Activated naive CD8-positive, alpha-beta T cell treated with anti-CD3 and anti-CD28 coated beads, Interleukin-2, amount 10 ng/mL, durations not matched to agents 7 days and 5 days (primary cell): ENCODE measurements around the gene GGCX. TPM values are rescaled to one million over a fixed set of nuclear protein-coding genes. Genes with fewer than 3 reads are reported as not detected.
"Not testable (repeated sequence)": the region's sequence is repeated elsewhere in the genome, so short reads cannot be mapped to it uniquely, and the experiment has no call there.

Experiments used
- ATAC-seq: fragments of 150-1000 bp; cut with Tn5 transposase; one replicate; pipeline ENCODE4 v1.10.0; 2021; ENCODE audit warnings: low read depth, moderate library complexity
- POLR2A ChIA-PET: fragments of 350-600 bp; sonication (Branson Sonifier 250); formaldehyde crosslinking; loops from one replicate; lab custom pipeline; 2021; ENCODE audit warnings: antibody characterized with exemption; lab: Charles Lee
- DNase-seq: peaks from one replicate; pipeline ENCODE4 v3.0.0; 2021
- H3K27ac Mint-ChIP-seq: one replicate; pipeline ENCODE4 v1.8.0; 2022; ENCODE audit warnings: mild to moderate bottlenecking, mixed read lengths
- H3K27me3 Mint-ChIP-seq: one replicate; pipeline ENCODE4 v1.8.0; 2022; ENCODE audit warnings: mild to moderate bottlenecking, moderate library complexity, mixed read lengths
- H3K36me3 Mint-ChIP-seq: one replicate; pipeline ENCODE4 v1.8.0; 2021; ENCODE audit warnings: mild to moderate bottlenecking, mixed read lengths
- H3K4me1 Mint-ChIP-seq: one replicate; pipeline ENCODE4 v1.8.0; 2021; ENCODE audit warnings: mixed read lengths
- H3K4me3 Mint-ChIP-seq: one replicate; pipeline ENCODE4 v1.8.0; 2022; ENCODE audit warnings: mild to moderate bottlenecking, moderate library complexity, mixed read lengths
- H3K9me3 Mint-ChIP-seq: one replicate; pipeline ENCODE4 v1.8.0; 2021; ENCODE audit warnings: mixed read lengths
- total RNA-seq, 2 experiments: library from RNA; stranded (reverse); gene quantifications; one replicate each; pipeline ENCODE4 v1.2.3, GENCODE V29; 2021

The GGCX gene
- total RNA-seq, 2 experiments from 2014 or later: 24.8 to 26.8 TPM

DNA sequence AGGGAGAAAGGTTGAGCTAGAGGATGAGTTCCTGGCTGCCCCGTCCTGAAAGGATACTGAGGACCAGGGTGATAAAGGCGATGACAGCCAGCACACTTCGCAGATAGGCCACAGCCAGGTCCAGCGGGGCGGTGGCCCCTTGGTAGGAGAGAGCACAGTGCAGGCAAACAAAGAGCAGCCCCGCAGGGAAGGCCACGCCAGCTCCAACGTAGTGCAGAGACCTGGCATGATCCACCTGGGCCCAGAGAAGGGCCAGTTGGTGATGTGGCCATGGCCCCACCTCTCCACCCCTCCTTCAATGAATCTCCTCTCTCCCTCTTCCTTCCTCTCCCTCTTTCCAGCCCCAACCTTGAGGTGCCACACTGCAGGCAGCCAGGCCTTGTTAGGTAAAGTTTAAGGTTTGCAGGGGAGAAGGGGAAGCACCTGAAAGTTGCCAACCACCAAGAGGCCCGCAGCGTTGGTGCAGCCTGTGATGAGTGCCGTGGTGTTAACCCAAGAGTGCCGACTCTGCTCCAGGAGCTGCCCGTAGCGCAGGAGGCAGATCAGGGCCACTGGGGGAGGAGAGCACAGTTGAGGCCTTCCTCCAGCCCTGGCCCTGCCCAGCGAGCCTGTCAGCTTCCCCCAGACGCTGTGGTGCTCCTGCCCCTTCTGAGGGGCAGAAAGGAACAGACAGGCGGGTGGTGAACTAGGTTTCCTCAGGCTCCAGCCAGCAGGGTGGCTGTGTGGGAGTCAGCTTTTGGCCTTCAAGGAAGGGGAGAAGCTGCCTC is 38.4 kb upstream of the GGCX start:
- no peak overlapping the region for H3K4me3 Mint-ChIP-seq
- DNase-seq (no peak), ATAC-seq (no peak)
- POLR2A ChIA-PET: interaction anchor here (0.8 to 1.3 kb wide), 2 partner anchors 16 to 38 kb away, joined by 3 read pairs; partner anchors contain the start of gene GGCX
- H3K27ac Mint-ChIP-seq: no peak overlapping the region
- no peaks in the 10 kb centered on the region for H3K9me3 Mint-ChIP-seq
- H3K36me3 Mint-ChIP-seq: peaks cover 6% of the 10 kb centered on the region
- peaks cover 25% of the 10 kb centered on the region for H3K4me1 Mint-ChIP-seq
- H3K27me3 Mint-ChIP-seq: no peaks in the 10 kb centered on the region

DNA sequence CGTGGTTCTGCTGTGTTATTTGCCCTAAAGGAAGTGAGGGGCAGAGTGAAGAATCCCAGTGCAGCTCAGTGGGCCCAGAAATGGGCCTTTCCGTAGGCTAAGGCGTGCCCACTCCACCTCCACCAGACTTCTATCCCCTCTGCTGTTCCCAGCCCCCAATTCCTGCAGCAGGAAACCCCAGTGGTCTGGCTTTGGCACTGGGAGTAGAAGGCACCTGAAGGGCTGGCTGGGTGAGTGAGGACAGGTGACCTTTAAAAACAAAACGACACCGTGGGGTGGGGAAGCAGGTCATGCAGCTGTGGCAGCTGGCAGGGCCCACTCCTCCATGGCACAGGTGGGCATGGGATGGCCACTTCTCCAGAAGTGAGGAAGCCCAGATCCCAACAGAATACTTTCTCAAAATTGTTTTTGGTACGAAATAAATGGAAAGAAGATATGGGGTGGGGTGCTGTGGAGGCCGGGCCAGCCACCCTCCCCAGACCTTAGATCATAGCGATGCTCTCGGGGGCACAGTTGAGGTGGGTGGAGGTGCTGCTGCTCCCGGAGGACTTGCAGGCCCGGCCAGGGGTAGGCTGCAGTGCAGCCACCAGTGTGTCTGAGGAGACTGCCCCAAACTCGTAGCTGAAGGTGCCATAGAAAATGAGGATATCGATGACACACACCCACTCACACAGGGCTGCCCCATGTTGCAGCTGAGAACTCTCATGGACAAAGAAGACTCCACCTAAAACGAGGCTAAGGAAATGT is 37.5 kb upstream of the GGCX start:
- ATAC-seq (no peak), DNase-seq (no peak)
- Mint-ChIP-seq H3K4me1 (peaks cover 32% of the 10 kb centered on the region), H3K9me3 (no peaks in the 10 kb centered on the region), H3K27me3 (no peaks in the 10 kb centered on the region), H3K27ac (no peak overlapping the region), H3K4me3 (no peak overlapping the region), H3K36me3 (peaks cover 6% of the 10 kb centered on the region)
- POLR2A ChIA-PET: no interaction called here

DNA sequence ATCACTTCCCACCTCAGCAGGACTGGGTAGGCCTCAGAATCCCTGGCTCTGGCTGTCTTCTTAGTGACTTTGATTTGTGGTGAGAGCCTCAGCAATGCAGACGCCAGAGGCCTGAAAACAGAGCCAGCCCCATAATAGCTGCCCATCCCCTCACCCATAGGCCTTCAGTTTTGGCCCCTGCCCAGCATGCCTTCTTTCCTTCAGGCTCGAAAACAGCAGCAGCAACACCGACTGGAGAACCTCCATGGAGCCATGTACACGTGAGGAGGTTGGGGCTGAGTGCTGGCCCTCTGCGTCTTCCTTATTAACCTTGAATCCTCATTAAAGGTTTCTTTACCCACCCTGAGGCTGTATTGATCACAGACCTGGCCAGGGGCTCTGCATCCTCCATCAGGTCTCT is 35.9 kb upstream of the GGCX start:
- peak overlapping the region; percentile 93 for H3K27ac Mint-ChIP-seq
- POLR2A ChIA-PET: interaction anchor here (0.8 to 4.0 kb wide), 4 partner anchors 10 to 20 kb away, joined by 4 to 44 read pairs (median 23); partner anchors contain the start of genes C2orf68, VAMP5 and VAMP8
- no peaks in the 10 kb centered on the region for H3K9me3 Mint-ChIP-seq
- ATAC-seq (no peak), DNase-seq (no peak)
- H3K27me3 Mint-ChIP-seq: no peaks in the 10 kb centered on the region
- peaks cover 26% of the 10 kb centered on the region for H3K4me1 Mint-ChIP-seq
- peak overlapping the region; percentile 95 for H3K4me3 Mint-ChIP-seq
- H3K36me3 Mint-ChIP-seq: peaks cover 5% of the 10 kb centered on the region

DNA sequence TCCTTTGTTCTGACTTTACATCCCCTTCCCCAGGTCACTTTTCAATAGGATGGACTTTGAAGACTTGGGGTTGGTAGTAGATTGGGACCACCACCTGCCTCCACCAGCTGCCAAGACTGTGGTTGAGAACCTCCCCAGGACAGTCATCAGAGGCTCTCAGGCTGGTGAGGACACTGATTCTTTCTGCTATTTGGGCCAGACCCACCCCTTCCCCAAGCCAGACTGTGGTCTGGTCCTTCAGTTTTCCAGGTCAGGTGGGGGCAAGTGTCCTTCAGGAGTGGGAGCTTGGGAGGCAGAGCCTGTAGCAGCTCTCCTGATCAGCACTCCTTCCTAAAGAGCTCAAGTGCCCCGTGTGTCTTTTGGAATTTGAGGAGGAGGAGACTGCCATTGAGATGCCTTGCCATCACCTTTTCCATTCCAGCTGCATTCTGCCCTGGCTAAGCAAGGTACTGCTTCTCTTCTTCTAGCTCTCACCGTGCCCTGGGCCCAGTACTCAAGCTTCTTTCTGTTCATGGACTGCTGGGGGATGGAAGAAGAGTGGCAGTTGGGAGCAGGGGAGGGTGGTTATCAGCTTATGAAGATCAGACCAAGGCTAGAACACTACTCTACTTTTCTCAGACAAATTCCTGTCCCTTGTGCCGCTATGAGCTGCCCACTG is 35.3 kb upstream of the GGCX start:
- ATAC-seq (no peak), DNase-seq (no peak)
- POLR2A ChIA-PET: interaction anchor here (0.8 to 4.0 kb wide), 12 partner anchors 9 to 178 kb away, joined by 3 to 44 read pairs (median 8); partner anchors contain the start of genes C2orf68, MAT2A, SH2D6 and USP39
- Mint-ChIP-seq H3K9me3 (no peaks in the 10 kb centered on the region), H3K27me3 (no peaks in the 10 kb centered on the region), H3K27ac (peak overlapping the region; percentile 93), H3K36me3 (peaks cover 5% of the 10 kb centered on the region), H3K4me3 (peak overlapping the region; percentile 95), H3K4me1 (peaks cover 24% of the 10 kb centered on the region)

DNA sequence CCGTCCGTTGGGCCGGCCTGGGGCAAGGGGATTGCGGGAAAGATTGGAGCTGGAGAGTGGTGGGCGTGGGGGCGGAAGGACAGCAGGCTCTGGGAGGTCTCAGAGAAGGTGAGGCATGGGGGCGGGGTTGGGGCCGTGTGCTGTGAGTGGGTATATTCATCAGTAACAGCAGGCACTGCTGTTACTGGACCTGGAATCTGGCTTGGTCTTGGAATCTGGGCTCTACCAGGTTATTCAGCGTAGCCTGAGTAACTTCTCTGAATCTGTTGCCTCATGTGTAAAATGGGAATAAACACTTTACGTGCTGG is 34.7 kb upstream of the GGCX start:
- no peaks in the 10 kb centered on the region for H3K27me3 Mint-ChIP-seq
- ATAC-seq (peak; percentile 2), DNase-seq (no peak)
- H3K27ac Mint-ChIP-seq: peak overlapping the region; percentile 93
- peaks cover 26% of the 10 kb centered on the region for H3K4me1 Mint-ChIP-seq
- POLR2A ChIA-PET: interaction anchor here (0.7 to 4.0 kb wide), 15 partner anchors 8 to 268 kb away, joined by 3 to 44 read pairs (median 6); partner anchors contain the start of genes C2orf68, GGCX, MAT2A and SH2D6
- H3K36me3 Mint-ChIP-seq: peaks cover 7% of the 10 kb centered on the region
- peak overlapping the region; percentile 95 for H3K4me3 Mint-ChIP-seq
- H3K9me3 Mint-ChIP-seq: no peaks in the 10 kb centered on the region

DNA sequence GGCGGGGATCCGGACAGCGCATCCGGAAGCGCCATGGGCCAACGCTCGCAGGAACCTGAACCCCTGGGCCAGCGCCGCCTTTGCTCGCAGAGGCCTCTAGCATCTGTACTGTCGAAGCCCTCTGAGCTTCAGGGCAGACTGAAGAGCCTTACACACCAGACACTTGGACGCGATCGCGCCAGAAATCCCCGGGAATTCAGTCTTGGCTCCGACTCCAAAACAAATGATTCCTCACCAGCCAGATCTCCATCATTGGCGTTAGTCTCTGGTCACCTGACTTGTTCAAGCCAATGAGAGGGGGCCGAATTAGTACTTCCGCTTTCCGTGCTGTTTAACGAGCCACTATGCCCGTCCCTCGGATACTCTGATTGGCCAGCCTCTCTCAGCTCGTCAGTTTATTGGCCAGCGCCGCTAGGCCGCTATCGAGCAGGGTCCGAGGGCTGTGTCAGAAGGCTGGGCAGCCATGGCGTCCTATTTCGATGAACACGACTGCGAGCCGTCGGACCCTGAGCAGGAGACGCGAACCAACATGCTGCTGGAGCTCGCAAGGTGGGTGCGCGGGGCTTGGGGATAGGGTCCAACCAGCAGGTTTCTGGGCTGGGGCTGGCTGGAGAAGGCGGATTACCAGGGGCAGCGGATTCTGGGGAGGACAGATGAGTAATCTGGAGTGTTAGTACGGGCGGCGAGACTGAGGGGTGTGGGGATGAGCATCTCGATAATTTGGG is 34.2 kb upstream of the GGCX start, which contains the start of gene RNF181:
RNF181 (plus strand) TSS at position 445 of the 725 bp plus-strand sequence; CDS start at position 464, 19 bp downstream.
- H3K4me1 Mint-ChIP-seq: peaks cover 27% of the 10 kb centered on the region
- ATAC-seq (peak; percentile 100), DNase-seq (peak; percentile 83)
- peaks cover 7% of the 10 kb centered on the region for H3K36me3 Mint-ChIP-seq
- POLR2A ChIA-PET: interaction anchor here (0.6 to 4.0 kb wide), 19 partner anchors 7 to 268 kb away, joined by 3 to 44 read pairs (median 6); partner anchors contain the start of genes C2orf68, ELMOD3, GGCX and MAT2A
- H3K4me3 Mint-ChIP-seq: peak within 1 kb of the TSS; percentile 95
- H3K27ac Mint-ChIP-seq: peak within 1 kb of the TSS; percentile 93
- H3K27me3 Mint-ChIP-seq: no peaks in the 10 kb centered on the region
- H3K9me3 Mint-ChIP-seq: no peaks in the 10 kb centered on the region

DNA sequence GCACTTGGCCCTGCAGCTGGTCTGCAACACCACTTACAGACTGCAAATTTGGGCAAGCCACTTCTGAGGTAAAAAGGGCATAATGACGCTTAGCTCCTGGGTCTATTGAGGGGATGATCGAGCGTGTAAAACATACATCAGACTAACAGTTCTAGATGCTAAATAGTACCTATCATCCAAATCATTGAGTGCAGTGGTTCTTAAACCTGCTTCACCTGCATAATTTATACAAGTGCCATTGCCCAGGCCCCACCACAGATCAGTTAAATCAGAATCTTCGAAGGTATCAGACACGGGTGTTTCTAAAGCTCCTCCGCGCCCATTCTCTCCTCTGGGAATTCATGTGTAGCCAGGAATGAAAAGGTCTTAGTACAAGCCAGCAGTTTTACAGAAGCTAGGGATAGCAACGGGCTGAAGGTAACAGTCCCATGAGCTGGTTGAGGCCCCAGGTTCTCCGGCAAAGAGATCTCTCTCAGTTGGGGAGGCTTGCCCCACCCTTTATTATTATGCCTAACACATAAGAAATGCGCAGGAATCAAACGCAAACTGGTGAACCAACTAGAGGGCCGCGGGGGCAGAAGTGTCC is 33.5 kb upstream of the GGCX start:
- Mint-ChIP-seq H3K4me3 (peak overlapping the region; percentile 95), H3K4me1 (peaks cover 31% of the 10 kb centered on the region), H3K36me3 (peaks cover 7% of the 10 kb centered on the region), H3K27me3 (no peaks in the 10 kb centered on the region), H3K27ac (peak overlapping the region; percentile 93), H3K9me3 (no peaks in the 10 kb centered on the region)
- DNase-seq (no peak), ATAC-seq (no peak)
- POLR2A ChIA-PET: interaction anchor here (0.6 to 4.0 kb wide), 17 partner anchors 7 to 267 kb away, joined by 3 to 44 read pairs (median 6); partner anchors contain the start of genes C2orf68, ELMOD3, GGCX and MAT2A

DNA sequence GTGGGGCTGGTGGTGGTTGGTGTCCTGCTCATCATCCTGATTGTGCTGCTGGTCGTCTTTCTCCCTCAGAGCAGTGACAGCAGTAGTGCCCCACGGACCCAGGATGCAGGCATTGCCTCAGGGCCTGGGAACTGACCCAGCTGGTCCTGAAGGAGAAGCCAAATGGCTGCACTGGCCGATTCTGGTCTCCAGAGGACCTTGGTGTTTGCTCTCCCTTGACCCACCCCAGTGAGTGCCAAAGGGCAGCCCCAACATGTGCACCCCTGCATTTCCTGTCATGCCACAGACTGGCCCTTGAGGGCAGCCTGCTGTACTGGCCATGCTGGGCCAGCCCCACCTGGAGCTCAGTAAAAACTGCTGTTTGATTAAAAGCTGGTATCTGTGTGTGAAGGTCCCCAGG is 31.7 kb upstream of the GGCX start:
- POLR2A ChIA-PET: interaction anchor here (1.1 to 4.0 kb wide), 4 partner anchors 13 to 23 kb away, joined by 4 to 37 read pairs (median 5); partner anchors contain the start of genes C2orf68 and USP39
- no peak overlapping the region for H3K27ac Mint-ChIP-seq

DNA sequence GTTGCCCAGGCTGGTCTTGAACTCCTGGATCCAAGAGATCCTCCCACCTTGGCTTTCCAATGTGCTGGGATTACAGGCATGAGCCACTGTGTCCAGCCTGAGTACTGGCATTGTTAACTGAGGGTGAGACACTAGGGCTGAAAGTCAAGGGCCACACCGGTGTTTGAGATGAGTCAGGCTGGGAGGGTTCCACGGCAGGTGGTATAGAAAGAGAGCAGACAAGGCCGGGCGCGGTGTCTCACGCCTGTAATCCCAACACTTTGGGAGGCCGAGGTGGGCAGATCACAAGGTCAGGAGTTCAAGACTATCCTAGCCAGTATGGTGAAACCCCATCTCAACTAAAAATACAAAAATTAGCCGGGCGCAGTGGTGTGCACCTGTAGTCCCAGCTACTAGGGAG is 31.0 kb upstream of the GGCX start:
- not testable (repeated sequence) for H3K36me3 Mint-ChIP-seq, H3K9me3 Mint-ChIP-seq, H3K4me3 Mint-ChIP-seq, H3K27ac Mint-ChIP-seq, DNase-seq, ATAC-seq, H3K27me3 Mint-ChIP-seq
- POLR2A ChIA-PET: interaction anchor here (1.1 to 1.8 kb wide), 2 partner anchors 13 to 24 kb away, joined by 4 to 6 read pairs; partner anchors contain the start of gene USP39
- peaks cover 48% of the 10 kb centered on the region for H3K4me1 Mint-ChIP-seq

More for the DNA sequence above, 31.7 kb upstream of the GGCX start:
- H3K4me1 Mint-ChIP-seq: peaks cover 43% of the 10 kb centered on the region
- H3K36me3 Mint-ChIP-seq: peaks cover 10% of the 10 kb centered on the region
- no peaks in the 10 kb centered on the region for H3K9me3 Mint-ChIP-seq
- DNase-seq (no peak), ATAC-seq (no peak)
- H3K4me3 Mint-ChIP-seq: no peak overlapping the region
- no peaks in the 10 kb centered on the region for H3K27me3 Mint-ChIP-seq

DNA sequence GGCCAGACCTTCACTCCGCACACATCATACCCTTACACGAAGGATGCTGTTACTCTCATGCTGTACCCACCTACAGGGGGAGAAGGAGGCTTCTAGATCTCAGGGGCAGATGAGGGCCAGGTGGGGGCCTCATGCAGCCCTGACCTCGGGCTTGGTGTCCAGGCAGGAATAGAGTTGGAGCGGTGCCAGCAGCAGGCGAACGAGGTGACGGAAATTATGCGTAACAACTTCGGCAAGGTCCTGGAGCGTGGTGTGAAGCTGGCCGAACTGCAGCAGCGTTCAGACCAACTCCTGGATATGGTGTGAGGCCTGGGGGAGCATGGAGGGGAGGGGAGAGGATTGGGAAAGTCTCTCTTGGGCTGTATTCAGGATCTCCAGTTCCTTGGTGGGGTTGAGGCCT is 30.3 kb upstream of the GGCX start:
- no peak overlapping the region for H3K27ac Mint-ChIP-seq
- ATAC-seq: no peak
- peaks cover 42% of the 10 kb centered on the region for H3K4me1 Mint-ChIP-seq

DNA sequence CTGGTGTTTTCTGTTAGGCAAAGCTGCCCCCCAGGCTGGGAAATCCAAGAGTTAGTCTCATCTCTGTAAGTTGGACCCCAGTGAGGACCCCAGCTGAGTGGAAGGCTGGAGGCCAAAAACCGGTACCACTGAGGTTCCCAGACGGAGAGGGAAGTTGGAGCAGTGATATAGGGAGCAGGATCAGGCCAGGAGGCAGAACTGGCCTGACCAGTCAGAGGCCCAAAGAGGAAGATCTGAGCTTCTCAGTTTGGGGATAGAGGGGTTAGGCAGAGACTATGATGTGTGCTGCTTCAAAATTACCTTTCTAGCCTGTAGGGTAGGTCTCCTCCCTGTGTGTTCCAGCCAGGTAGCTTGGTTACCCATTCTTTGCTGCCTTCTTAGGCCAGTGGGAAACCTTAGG is 29.7 kb upstream of the GGCX start:
- Mint-ChIP-seq H3K36me3 (peaks cover 10% of the 10 kb centered on the region), H3K27me3 (no peaks in the 10 kb centered on the region), H3K4me3 (no peak overlapping the region), H3K4me1 (peaks cover 43% of the 10 kb centered on the region), H3K27ac (no peak overlapping the region), H3K9me3 (no peaks in the 10 kb centered on the region)
- ATAC-seq (no peak), DNase-seq (no peak)
- POLR2A ChIA-PET: interaction anchor here (0.9 kb wide), 1 partner anchor 18 kb away, joined by 4 read pairs; no protein-coding TSS in a partner anchor

More for the DNA sequence above, 30.3 kb upstream of the GGCX start:
- Mint-ChIP-seq H3K36me3 (peaks cover 10% of the 10 kb centered on the region), H3K27me3 (no peaks in the 10 kb centered on the region), H3K4me3 (no peak overlapping the region), H3K9me3 (no peaks in the 10 kb centered on the region)
- POLR2A ChIA-PET: interaction anchor here (0.9 kb wide), 1 partner anchor 17 kb away, joined by 4 read pairs; no protein-coding TSS in a partner anchor
- no peak for DNase-seq
